ENCODE results near the gene DMD.
"Not testable (repeated sequence)": the region's sequence is repeated elsewhere in the genome, so short reads cannot be mapped to it uniquely, and the experiment has no call there.

DMD gene

GRCh38 chrX:31969714-31970113 is 1241.6 kb downstream of the DMD start:
- DNase-seq: no peak

DNA sequence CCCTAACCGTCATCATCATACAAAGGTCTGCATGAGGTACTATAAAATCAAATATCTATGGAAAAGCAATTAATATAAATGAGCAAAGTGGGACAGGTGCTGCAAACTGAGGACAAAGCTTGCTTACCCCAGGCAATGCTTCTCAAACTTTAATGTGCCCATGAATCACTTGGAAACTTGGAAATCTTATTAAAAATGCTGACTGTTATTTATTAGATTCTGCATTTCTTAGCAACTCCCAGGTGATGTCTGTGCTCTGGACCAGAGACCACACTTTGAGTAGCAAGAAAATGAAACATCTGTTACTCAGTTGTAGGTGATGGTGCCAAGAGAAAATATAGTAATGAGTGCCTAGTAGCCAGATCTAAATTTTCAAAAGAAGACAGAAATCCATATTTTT is 1249.1 kb downstream of the DMD start:
- DNase-seq: no peak

GRCh38 chrX:31934842-31935370 is 1276.4 kb downstream of the DMD start:
- DNase-seq: no peak

GRCh38 chrX:31934015-31934414 is 1277.3 kb downstream of the DMD start:
- no peak for DNase-seq

DNA sequence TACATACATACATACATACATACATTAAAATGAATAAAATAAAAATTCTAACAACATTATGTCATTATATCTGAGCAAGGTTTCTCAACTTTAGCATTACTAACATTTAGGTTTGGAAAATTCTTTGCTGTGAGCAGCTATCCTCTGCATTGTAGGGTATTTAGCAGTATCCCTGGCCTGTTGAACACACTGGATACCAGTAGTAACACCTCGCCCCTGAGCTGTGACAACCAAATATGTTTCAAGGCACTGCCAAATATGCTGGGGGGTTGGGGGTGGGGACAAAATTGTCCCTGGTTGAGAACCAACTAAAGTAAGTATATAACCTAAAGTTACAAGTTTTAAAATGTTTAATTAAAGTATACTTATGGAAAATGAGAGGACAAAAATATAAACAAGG is 1278.6 kb downstream of the DMD start:
- DNase-seq: no peak

GRCh38 chrX:31932320-31932719 is 1279.0 kb downstream of the DMD start:
- DNase-seq: not testable (repeated sequence)

DNA sequence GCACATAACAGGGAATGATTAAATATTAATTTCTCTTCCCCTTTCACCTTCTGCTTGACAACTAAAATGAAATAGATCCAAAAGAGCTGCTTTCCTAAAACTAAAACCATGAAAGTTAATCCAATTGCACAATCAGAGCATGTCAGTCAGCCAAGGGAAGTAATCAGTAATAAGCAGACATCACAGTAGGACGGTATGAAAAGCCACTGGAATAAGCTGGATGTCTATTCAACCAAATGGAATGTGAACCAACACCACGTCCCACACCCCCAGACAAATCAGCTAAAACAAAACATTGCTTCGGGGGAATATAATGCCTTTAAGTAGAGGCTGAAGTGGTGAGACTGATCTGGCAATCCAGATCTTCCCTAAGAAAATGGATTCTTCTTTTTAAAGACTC is 1280.1 kb downstream of the DMD start:
- no peak for DNase-seq

DNA sequence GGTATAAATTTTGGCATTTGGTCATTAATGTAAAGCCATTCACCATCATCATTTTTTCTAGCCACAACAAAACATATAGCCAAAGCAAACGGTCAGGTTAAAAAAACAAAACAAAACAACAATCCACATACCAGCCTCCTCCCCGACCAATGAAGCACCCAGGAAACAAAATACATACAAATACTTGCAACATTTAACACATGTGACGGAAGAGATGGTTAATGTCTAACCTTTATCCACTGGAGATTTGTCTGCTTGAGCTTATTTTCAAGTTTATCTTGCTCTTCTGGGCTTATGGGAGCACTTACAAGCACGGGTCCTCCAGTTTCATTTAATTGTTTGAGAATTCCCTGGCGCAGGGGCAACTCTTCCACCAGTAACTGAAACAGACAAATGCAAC is 1282.0 kb downstream of the DMD start:
- no peak for DNase-seq

DNA sequence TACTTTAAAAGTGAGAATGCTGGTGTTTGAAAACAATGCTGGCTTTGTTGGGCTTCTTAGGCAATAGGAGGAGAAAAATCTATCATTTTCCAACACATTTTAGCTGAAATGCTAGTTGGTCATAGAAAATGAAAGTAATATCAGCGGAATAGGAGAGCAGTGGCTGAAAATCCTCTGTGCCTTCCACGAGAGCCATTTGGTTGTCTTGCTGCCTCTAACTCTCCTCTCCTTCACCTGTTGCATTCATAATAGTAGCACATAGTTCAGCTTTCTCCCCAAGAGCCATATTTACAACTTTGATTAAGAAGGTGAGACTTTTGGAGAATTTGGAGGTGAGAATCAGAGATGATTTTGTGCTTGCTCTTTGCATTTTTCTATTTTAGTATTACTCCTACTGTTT is 1290.1 kb downstream of the DMD start:
- no peak for DNase-seq

DNA sequence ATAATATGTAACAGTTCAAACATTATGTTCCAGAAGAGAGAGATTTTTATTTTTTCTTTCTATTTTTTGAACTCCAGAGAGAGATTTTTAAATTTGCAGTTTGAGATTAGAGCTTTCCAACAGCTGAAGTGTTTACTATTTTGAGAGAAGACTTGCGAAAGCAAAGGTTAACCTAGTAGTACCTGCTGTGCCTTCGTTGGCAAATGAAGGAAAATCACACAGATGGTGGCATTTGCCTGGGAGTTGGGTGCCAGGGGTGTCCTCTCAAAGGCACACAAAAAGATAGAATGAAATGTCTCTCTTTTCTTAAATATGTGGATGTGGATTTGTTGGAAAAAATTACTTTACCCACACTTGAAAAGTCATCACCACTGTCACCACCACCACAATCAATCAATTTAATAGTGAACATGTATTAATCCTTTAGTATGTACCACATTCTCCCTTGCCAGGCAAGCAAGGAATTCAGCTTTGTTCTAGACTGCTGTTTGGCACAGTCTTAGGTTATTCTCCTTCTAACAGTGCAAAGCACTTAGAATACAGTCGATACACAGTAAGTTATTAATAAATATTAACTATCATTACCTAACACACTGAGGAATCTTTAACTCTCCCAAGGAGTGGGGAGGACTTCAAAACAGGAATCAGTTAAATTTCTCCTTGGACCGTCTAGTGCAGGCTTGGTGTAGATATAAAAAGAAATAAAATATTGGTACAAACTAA is 1301.3 kb downstream of the DMD start:
- no peak for DNase-seq

DNA sequence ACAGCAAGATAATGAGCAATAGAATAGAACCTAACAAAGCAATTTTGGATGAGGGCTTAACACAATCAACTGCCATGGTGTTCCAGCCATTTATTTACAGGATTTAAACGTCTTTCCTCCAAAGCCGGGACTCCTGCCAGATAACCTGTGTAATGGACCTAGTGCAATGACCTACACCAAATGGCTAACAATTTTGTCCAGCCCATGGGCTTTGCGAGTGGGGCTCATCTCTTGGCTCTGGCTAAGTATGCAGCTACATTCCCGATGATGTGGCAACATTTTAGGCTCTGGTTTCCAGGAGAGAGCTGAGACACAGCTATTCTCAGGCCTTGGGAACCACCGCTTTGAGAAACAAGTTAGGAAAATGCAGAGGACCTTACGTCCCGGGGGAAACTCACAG is 1317.2 kb downstream of the DMD start:
- no peak for DNase-seq

DNA sequence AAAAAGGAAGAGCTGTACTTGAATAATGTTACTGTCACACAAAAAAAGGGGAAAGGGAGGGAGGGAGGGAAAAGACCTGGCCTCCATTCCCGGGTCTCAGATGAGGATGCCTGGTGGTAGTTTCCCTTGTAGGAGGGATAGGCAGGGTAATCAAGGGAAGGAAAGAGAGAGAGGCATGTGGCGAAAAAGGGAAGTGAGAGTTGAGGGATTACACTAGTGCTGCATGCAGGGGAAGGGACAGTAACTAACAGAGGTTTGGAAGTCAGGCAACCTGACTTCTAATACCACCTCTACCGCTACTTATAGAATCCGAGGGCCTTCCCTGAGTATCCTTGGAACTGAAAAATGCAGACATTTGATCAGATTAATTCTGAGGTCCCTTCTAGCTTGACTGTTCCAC is 1317.8 kb downstream of the DMD start:
- no peak for DNase-seq

- no peak for DNase-seq
These were observed 1322.3 kb downstream of the DMD start for GRCh38 chrX:31889088-31889487.

DNA sequence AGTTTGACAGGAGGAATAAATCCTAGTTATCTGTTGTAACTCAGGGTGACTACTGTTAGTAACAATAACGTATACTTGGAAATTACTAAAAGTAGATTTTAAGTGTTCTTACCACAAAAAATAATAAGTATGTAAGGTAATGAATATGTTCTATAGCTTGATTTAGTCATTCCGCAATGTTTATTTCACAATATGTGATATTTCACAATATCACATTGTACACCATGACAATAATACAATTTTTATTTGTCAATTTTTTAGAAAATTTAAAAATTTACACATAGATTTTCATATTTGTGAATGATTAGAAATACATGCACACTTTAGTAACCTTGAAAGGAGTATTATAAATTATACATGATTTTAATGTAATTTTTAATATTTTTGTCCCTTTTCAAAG is 1326.8 kb downstream of the DMD start:
- no peak for DNase-seq

- no peak for DNase-seq
These were observed 1339.3 kb downstream of the DMD start for GRCh38 chrX:31872007-31872406.

GRCh38 chrX:31870267-31870666 is 1341.1 kb downstream of the DMD start:
- DNase-seq: no peak

- no peak for DNase-seq
These were observed 1350.7 kb downstream of the DMD start for GRCh38 chrX:31860686-31861085.

GRCh38 chrX:31858915-31859314 is 1352.4 kb downstream of the DMD start:
- DNase-seq: no peak

DNA sequence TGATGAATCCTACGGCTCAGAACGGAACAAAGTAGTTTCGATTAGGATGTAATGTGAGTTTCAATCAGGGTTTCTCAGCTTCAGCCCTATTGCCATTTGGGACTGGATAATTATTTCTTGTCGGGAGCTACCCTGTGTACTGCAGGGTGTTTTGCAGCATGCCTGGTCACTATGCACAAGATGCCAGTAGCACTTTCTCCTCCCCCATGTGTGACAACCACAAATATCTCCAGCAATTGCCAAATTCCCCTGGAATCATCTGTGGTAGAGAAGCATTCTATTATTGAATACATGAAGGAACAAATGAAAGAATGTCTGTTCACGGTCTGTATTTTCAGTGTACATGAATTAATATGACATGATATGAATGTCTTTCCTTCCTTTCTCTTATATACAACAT is 1356.6 kb downstream of the DMD start:
- DNase-seq: no peak

GRCh38 chrX:31851761-31852160 is 1359.6 kb downstream of the DMD start:
- no peak for DNase-seq

DNA sequence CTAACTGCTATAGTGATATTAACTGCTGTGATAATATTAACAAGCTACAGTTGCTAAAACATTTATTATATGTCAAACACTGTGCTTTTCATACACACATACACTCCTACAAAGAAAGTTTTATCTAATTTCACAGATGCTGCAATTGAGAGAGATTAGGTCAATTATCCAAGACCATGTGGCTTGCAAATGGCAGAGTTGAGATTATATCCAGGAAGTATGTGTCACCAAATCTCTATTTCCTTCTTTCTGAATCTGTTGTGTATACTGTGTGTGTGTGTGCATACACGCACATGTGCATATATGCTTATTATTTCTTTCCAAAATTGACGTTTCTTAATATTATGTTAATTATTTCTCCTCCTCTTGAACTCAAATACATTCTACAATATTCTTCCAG is 1363.6 kb downstream of the DMD start:
- no peak for DNase-seq

DNA sequence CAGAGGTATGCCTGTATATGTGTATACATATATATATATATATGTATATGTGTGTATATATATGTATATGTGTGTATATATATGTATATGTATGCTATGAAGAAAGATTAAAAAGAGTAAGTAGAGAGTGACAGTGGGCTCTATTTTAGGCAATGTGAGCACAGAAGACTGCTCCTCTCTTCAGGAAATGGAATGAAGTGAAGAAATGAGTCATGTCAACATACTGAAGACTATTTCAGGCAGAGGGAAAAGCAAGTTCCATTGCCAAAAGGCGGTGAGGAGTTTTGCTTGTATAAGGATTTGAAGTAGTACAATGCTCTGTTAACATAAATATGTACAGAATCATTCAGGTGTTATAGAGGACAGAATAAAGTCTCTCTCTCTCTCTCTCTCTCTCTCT is 1366.3 kb downstream of the DMD start:
- DNase-seq: no peak

DNA sequence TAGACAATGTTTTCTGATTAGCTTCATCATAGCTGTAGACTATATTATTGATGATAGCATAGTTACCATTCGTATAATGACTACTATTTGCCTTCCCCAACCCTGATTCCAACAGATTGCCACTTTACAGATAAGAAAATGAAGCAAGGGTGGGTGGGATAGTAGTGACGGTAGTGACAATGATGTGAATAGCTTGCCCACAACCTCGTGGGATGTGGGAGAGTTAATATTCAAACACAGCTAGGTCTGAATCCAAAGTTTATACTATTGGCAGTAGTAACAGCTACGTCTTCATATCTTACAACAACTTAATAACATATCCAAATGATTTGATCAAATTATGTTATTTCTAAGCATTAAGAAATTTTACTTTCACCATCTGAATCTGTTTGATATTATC is 1372.7 kb downstream of the DMD start:
- DNase-seq: no peak

DNA sequence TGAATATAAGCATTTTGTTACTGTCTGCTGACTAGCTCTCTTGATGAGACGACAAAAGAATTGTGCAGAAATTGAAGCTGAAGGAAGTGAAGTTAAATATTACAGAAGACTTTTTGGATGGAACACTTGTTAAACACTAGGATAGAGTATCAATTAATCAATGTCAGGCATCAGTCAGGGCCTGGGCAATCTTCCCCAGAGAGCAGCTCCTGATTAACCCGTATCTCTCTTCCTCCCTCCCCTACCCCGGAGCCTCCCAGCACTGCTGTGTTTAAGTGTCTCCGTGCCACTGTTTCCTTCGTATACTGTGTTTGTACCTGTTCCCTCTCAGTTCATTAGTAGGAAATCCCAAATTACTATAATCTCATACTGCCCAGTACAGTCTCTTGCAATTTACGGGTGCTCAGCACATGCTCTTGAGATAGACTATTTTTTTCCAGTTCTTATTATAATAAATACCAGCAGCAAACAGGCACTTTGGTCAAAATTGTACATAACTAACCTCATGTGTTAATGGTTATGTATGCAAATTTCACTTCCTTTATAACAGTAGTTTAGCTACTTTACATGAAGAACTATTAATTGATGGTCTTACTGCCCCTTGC is 1373.8 kb downstream of the DMD start:
- no peak for DNase-seq

DNA sequence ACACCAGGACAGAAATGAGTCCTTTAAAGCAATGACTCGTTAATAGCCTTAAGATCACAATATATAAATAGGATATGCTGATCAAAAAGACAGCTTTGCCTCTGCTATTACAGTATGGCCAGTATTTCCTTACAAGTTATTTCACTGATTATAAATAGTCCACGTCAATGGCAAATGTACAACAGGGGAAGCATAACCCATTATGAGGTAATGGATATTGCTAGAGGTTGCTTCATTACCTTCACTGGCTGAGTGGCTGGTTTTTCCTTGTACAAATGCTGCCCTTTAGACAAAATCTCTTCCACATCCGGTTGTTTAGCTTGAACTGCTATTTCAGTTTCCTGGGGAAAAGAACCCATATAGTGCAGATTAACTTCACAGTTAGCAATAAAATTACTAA is 1374.9 kb downstream of the DMD start:
- DNase-seq: no peak

Data from SW 1271 (cell line).